WTC11 (cell line): ENCODE measurements around the gene GCM1. TPM values are rescaled to one million over a fixed set of nuclear protein-coding genes. Genes with fewer than 3 reads are reported as not detected.

Experiments used
- ATAC-seq: fragments of 200-7000 bp; cut with Tn5 transposase; 2 replicates; pipeline ENCODE4 v1.10.0; 2021; ENCODE audit warnings: mild to moderate bottlenecking, moderate library complexity
- CTCF ChIA-PET: fragments of 300-600 bp; sonication (Branson Sonifier 250); formaldehyde crosslinking; loops from one replicate; lab custom pipeline; 2021; ENCODE audit warnings: antibody characterized with exemption; lab: Charles Lee
- POLR2A ChIA-PET: fragments of 350-600 bp; sonication (Branson Sonifier 250); formaldehyde crosslinking; loops from one replicate; lab custom pipeline; 2021; ENCODE audit warnings: antibody characterized with exemption; lab: Charles Lee
- DNase-seq: peaks from one replicate; pipeline ENCODE4 v3.0.0; 2021; ENCODE audit warnings: low spot score
- H3K27ac Mint-ChIP-seq: 2 replicates; pipeline ENCODE4 v1.8.0; 2021; ENCODE audit warnings: mixed read lengths
- H3K27me3 Mint-ChIP-seq: 2 replicates; pipeline ENCODE4 v1.8.0; 2021; ENCODE audit warnings: low read depth, mild to moderate bottlenecking, moderate library complexity, mixed read lengths
- H3K36me3 Mint-ChIP-seq: 2 replicates; pipeline ENCODE4 v1.8.0; 2021; ENCODE audit warnings: mixed read lengths
- H3K4me1 Mint-ChIP-seq: 2 replicates; pipeline ENCODE4 v1.8.0; 2022; ENCODE audit warnings: mixed read lengths
- H3K4me3 Mint-ChIP-seq: 2 replicates; pipeline ENCODE4 v1.8.0; 2021; ENCODE audit warnings: mild to moderate bottlenecking, moderate library complexity, mixed read lengths
- H3K9me3 Mint-ChIP-seq: 2 replicates; pipeline ENCODE4 v1.8.0; 2021; ENCODE audit warnings: mixed read lengths
- ETV6 ChIP-seq: sonication (generic); formaldehyde crosslinking; IDR thresholded peaks from 2 replicates; pipeline ENCODE4 v1.8.1; 2022; ENCODE audit warnings: mild to moderate bottlenecking, missing genetic modification reagents
- HMGA2 ChIP-seq: fragments of 250-450 bp; sonication (Bioruptor Pico); IDR thresholded peaks from 2 replicates; pipeline ENCODE4 v1.4.0; 2021; ENCODE audit warnings: mild to moderate bottlenecking, moderate library complexity
- IRF2 ChIP-seq: sonication (generic); formaldehyde crosslinking; IDR thresholded peaks from 2 replicates; pipeline ENCODE4 v1.8.0; 2022; ENCODE audit warnings: low read depth, missing genetic modification reagents, borderline replicate concordance
- JAZF1 ChIP-seq: fragments of 250-450 bp; sonication (Bioruptor Pico); IDR thresholded peaks from 2 replicates; pipeline ENCODE4 v1.9.0; 2021; ENCODE audit warnings: moderate library complexity, mild to moderate bottlenecking, inconsistent platforms
- KAT7 ChIP-seq: sonication (generic); formaldehyde crosslinking; IDR thresholded peaks from 2 replicates; pipeline ENCODE4 v1.8.1; 2023; ENCODE audit warnings: missing genetic modification reagents, mild to moderate bottlenecking, borderline replicate concordance
- NFATC4 ChIP-seq: fragments of 250-450 bp; sonication (Bioruptor Pico); IDR thresholded peaks from 2 replicates; pipeline ENCODE4 v1.9.0; 2021; ENCODE audit warnings: mild to moderate bottlenecking
- NFE2L1 ChIP-seq: sonication (generic); formaldehyde crosslinking; IDR thresholded peaks from 2 replicates; pipeline ENCODE4 v1.8.1; 2023; ENCODE audit warnings: missing genetic modification reagents
- NR1H2 ChIP-seq: sonication (generic); formaldehyde crosslinking; IDR thresholded peaks from 2 replicates; pipeline ENCODE4 v1.9.0; 2021; ENCODE audit warnings: mild to moderate bottlenecking, moderate library complexity, missing genetic modification reagents
- PRRX2 ChIP-seq: fragments of 250-450 bp; sonication (Bioruptor Pico); IDR thresholded peaks from 2 replicates; pipeline ENCODE4 v1.8.0; 2021; ENCODE audit warnings: mild to moderate bottlenecking
- SP1 ChIP-seq: sonication (generic); formaldehyde crosslinking; conservative IDR thresholded peaks from 2 replicates; pipeline ENCODE4 v1.8.1; 2022; ENCODE audit warnings: missing genetic modification reagents
- TP53 ChIP-seq: sonication (generic); formaldehyde crosslinking; IDR thresholded peaks from 2 replicates; pipeline ENCODE4 v1.8.1; 2023; ENCODE audit warnings: mild to moderate bottlenecking, missing genetic modification reagents
- ZNF121 ChIP-seq: sonication (generic); formaldehyde crosslinking; IDR thresholded peaks from 2 replicates; pipeline ENCODE4 v1.8.0; 2023; ENCODE audit warnings: missing genetic modification reagents
- ZNF263 ChIP-seq: sonication (generic); formaldehyde crosslinking; IDR thresholded peaks from 2 replicates; pipeline ENCODE4 v1.8.1; 2022; ENCODE audit warnings: low read depth, mild to moderate bottlenecking, moderate library complexity, missing genetic modification reagents
- ZNF671 ChIP-seq: fragments of 250-450 bp; sonication (Bioruptor Pico); IDR thresholded peaks from 2 replicates; pipeline ENCODE4 v1.8.0; 2021; ENCODE audit warnings: mild to moderate bottlenecking
- total RNA-seq: library from RNA; stranded (reverse); gene quantifications from 3 replicates; pipeline ENCODE4 v1.2.3, GENCODE V29; 2021
- TF ChIP-seq, protein P1 (sequence below): sonication (generic); formaldehyde crosslinking; IDR thresholded peaks from 2 replicates; pipeline ENCODE4 v1.8.0; 2023; ENCODE audit warnings: mild to moderate bottlenecking, missing genetic modification reagents
- TF ChIP-seq, protein P2 (sequence below): sonication (generic); formaldehyde crosslinking; IDR thresholded peaks from 2 replicates; pipeline ENCODE4 v1.8.1; 2022; ENCODE audit warnings: low read depth, mild to moderate bottlenecking, moderate library complexity, missing genetic modification reagents, borderline replicate concordance
- TF ChIP-seq, protein P3 (sequence below): sonication (generic); formaldehyde crosslinking; conservative IDR thresholded peaks from 2 replicates; pipeline ENCODE4 v1.8.1; 2023; ENCODE audit warnings: mild to moderate bottlenecking, low read depth, missing genetic modification reagents, moderate library complexity
- TF ChIP-seq, protein P4 (sequence below): sonication (generic); formaldehyde crosslinking; IDR thresholded peaks from 2 replicates; pipeline ENCODE4 v1.8.1; 2022; ENCODE audit warnings: low read depth, missing genetic modification reagents, borderline replicate concordance
- TF ChIP-seq, protein P5 (sequence below): sonication (generic); formaldehyde crosslinking; IDR thresholded peaks from 2 replicates; pipeline ENCODE4 v1.8.1; 2022; ENCODE audit warnings: mild to moderate bottlenecking, missing genetic modification reagents, moderate library complexity, borderline replicate concordance
- TF ChIP-seq, protein P6 (sequence below): sonication (generic); formaldehyde crosslinking; IDR thresholded peaks from 2 replicates; pipeline ENCODE4 v1.8.1; 2023; ENCODE audit warnings: mild to moderate bottlenecking, moderate library complexity, missing genetic modification reagents

The GCM1 gene
- total RNA-seq, 1 experiment from 2014 or later = 0.09 TPM

DNA sequence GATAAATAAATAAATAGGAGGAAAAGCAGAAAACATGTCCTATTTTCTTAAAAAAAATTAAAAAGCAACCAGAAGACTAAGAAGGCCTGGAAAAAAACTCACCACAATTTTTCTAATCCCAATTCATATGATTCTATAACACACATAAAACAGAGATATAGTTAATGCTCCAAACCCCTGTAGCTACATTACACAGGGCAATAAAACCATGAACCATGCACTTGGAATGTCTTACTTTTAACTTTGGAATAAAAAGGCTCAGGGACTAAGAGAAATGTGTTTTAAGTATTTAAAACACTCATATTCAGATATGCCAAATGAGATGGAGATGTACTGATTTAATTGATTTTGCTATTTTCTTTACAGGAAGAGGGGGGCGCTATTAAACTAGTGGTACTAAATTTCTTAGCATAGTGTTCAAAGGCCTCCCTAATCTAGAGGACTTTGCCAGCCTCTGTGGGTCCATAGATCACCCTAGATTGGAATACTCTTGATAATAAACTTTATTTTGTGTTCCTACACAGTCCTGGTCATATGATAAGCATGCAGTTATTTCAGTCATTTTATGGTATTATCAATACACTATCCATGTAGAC lies 30.3 kb upstream of the GCM1 start (continued):
- TF ChIP-seq, protein P1, sequence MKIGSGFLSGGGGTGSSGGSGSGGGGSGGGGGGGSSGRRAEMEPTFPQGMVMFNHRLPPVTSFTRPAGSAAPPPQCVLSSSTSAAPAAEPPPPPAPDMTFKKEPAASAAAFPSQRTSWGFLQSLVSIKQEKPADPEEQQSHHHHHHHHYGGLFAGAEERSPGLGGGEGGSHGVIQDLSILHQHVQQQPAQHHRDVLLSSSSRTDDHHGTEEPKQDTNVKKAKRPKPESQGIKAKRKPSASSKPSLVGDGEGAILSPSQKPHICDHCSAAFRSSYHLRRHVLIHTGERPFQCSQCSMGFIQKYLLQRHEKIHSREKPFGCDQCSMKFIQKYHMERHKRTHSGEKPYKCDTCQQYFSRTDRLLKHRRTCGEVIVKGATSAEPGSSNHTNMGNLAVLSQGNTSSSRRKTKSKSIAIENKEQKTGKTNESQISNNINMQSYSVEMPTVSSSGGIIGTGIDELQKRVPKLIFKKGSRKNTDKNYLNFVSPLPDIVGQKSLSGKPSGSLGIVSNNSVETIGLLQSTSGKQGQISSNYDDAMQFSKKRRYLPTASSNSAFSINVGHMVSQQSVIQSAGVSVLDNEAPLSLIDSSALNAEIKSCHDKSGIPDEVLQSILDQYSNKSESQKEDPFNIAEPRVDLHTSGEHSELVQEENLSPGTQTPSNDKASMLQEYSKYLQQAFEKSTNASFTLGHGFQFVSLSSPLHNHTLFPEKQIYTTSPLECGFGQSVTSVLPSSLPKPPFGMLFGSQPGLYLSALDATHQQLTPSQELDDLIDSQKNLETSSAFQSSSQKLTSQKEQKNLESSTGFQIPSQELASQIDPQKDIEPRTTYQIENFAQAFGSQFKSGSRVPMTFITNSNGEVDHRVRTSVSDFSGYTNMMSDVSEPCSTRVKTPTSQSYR = no peak
- TF ChIP-seq PRRX2 (CRISPR knock-in tag) (no peak), ETV6 (no peak)
- TF ChIP-seq, protein P2, sequence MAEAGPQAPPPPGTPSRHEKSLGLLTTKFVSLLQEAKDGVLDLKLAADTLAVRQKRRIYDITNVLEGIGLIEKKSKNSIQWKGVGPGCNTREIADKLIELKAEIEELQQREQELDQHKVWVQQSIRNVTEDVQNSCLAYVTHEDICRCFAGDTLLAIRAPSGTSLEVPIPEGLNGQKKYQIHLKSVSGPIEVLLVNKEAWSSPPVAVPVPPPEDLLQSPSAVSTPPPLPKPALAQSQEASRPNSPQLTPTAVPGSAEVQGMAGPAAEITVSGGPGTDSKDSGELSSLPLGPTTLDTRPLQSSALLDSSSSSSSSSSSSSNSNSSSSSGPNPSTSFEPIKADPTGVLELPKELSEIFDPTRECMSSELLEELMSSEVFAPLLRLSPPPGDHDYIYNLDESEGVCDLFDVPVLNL (CRISPR knock-in tag) = no peak
- TF ChIP-seq, protein P3, sequence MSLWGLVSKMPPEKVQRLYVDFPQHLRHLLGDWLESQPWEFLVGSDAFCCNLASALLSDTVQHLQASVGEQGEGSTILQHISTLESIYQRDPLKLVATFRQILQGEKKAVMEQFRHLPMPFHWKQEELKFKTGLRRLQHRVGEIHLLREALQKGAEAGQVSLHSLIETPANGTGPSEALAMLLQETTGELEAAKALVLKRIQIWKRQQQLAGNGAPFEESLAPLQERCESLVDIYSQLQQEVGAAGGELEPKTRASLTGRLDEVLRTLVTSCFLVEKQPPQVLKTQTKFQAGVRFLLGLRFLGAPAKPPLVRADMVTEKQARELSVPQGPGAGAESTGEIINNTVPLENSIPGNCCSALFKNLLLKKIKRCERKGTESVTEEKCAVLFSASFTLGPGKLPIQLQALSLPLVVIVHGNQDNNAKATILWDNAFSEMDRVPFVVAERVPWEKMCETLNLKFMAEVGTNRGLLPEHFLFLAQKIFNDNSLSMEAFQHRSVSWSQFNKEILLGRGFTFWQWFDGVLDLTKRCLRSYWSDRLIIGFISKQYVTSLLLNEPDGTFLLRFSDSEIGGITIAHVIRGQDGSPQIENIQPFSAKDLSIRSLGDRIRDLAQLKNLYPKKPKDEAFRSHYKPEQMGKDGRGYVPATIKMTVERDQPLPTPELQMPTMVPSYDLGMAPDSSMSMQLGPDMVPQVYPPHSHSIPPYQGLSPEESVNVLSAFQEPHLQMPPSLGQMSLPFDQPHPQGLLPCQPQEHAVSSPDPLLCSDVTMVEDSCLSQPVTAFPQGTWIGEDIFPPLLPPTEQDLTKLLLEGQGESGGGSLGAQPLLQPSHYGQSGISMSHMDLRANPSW (CRISPR knock-in tag) = no peak
- TF ChIP-seq, protein P4, sequence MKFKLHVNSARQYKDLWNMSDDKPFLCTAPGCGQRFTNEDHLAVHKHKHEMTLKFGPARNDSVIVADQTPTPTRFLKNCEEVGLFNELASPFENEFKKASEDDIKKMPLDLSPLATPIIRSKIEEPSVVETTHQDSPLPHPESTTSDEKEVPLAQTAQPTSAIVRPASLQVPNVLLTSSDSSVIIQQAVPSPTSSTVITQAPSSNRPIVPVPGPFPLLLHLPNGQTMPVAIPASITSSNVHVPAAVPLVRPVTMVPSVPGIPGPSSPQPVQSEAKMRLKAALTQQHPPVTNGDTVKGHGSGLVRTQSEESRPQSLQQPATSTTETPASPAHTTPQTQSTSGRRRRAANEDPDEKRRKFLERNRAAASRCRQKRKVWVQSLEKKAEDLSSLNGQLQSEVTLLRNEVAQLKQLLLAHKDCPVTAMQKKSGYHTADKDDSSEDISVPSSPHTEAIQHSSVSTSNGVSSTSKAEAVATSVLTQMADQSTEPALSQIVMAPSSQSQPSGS (CRISPR knock-in tag) = no peak
- TF ChIP-seq, all 79 proteins: peak for 0

DNA sequence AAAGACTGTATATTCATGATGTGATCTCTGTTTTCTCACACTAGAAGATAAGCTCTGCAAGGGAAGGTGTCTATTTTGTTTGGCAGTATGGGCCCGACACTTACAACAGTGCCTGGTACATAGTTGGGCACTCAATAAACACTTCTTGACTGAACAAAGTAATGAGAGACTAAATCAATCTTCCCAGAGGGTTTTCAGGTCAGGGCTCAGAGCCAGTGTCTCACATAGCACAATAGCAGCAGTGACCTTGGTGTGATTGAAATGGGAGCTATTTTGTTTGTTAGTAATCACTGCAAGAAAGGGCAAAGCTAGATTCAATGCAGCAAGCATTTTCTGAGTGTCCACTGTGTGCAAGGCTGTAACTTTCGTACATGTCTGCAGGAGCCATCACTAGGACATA lies 26.4 kb upstream of the GCM1 start:
- CTCF ChIA-PET = interaction anchor here (0.7 kb wide), 1 partner anchor 262 kb away, joined by 3 read pairs; no protein-coding TSS in a partner anchor
- no peaks in the 10 kb centered on the region for H3K36me3 Mint-ChIP-seq
- no peaks in the 10 kb centered on the region for H3K27me3 Mint-ChIP-seq
- no peaks in the 10 kb centered on the region for H3K9me3 Mint-ChIP-seq
- POLR2A ChIA-PET = no interaction called here
- no peak overlapping the region for H3K4me3 Mint-ChIP-seq
- ATAC-seq (no peak), DNase-seq (no peak)
- H3K27ac Mint-ChIP-seq = no peak overlapping the region
- peaks cover 3% of the 10 kb centered on the region for H3K4me1 Mint-ChIP-seq
- TF ChIP-seq ZNF263 (CRISPR knock-in tag) (no peak), ZNF121 (no peak), NR1H2 (CRISPR knock-in tag) (no peak), NFE2L1 (CRISPR knock-in tag) (no peak), HMGA2 (CRISPR knock-in tag) (no peak), JAZF1 (CRISPR knock-in tag) (no peak), ETV6 (no peak), ZNF671 (no peak)
- TF ChIP-seq, protein P5, sequence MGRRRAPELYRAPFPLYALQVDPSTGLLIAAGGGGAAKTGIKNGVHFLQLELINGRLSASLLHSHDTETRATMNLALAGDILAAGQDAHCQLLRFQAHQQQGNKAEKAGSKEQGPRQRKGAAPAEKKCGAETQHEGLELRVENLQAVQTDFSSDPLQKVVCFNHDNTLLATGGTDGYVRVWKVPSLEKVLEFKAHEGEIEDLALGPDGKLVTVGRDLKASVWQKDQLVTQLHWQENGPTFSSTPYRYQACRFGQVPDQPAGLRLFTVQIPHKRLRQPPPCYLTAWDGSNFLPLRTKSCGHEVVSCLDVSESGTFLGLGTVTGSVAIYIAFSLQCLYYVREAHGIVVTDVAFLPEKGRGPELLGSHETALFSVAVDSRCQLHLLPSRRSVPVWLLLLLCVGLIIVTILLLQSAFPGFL = no peak
- TF ChIP-seq, all 79 proteins: peak for 0

DNA sequence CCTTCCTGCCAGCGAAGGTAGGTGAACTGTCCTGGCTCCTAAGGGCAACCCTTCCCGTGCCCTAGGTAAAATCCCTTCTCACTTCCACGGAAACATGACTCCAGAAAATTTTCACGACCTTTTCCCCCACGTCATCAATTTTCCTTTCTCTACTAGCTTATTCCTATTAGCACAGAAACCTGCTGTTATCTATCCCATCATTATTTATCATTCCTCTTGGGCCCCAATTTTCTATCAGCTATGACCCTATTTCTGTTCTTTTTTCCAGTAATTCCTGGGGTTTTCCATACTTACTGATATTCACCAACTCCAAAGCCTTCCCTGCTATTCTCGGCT lies 23.8 kb upstream of the GCM1 start:
- no peak for DNase-seq
- no peaks in the 10 kb centered on the region for H3K27me3 Mint-ChIP-seq
- no peak overlapping the region for H3K27ac Mint-ChIP-seq
- ChIA-PET POLR2A (no interaction called here), CTCF (interaction anchor here (0.8 to 3.2 kb wide), 15 partner anchors 21 to 556 kb away, joined by 3 to 50 read pairs (median 3); no protein-coding TSS in a partner anchor)
- no peak overlapping the region for H3K4me3 Mint-ChIP-seq
- no peaks in the 10 kb centered on the region for H3K36me3 Mint-ChIP-seq
- no peak for ATAC-seq
- H3K9me3 Mint-ChIP-seq = no peaks in the 10 kb centered on the region
- H3K4me1 Mint-ChIP-seq = peaks cover 6% of the 10 kb centered on the region
- TF ChIP-seq SP1 = no peak
- TF ChIP-seq ETV6 = no peak
- TF ChIP-seq NFATC4 (CRISPR knock-in tag) = no peak
- TF ChIP-seq, protein P6, sequence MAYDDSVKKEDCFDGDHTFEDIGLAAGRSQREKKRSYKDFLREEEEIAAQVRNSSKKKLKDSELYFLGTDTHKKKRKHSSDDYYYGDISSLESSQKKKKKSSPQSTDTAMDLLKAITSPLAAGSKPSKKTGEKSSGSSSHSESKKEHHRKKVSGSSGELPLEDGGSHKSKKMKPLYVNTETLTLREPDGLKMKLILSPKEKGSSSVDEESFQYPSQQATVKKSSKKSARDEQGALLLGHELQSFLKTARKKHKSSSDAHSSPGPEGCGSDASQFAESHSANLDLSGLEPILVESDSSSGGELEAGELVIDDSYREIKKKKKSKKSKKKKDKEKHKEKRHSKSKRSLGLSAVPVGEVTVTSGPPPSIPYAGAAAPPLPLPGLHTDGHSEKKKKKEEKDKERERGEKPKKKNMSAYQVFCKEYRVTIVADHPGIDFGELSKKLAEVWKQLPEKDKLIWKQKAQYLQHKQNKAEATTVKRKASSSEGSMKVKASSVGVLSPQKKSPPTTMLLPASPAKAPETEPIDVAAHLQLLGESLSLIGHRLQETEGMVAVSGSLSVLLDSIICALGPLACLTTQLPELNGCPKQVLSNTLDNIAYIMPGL (CRISPR knock-in tag) = no peak
- TF ChIP-seq, protein P3 (CRISPR knock-in tag) = no peak
- TF ChIP-seq IRF2 (CRISPR knock-in tag) = no peak
- no peak for TF ChIP-seq TP53 (CRISPR knock-in tag)
- TF ChIP-seq KAT7 (CRISPR knock-in tag) = no peak
